A673 (cell line): Measurements from ENCODE around the gene KPNA4.

Experiments
- CTCF ChIP-seq: fragments of 300-800, 200-600 bp; sonication (generic); conservative IDR thresholded peaks from 2 replicates; pipeline ENCODE4 v1.5.1; 2017; ENCODE audit warnings: low read depth, mild to moderate bottlenecking, antibody characterized with exemption, low read length, moderate library complexity, mixed read lengths
- EZH2 ChIP-seq: fragments of 200-600 bp; sonication (generic); IDR thresholded peaks from 2 replicates; pipeline ENCODE4 v1.6.1; 2017; ENCODE audit warnings: borderline replicate concordance, low read depth, mild to moderate bottlenecking, mixed read lengths, antibody characterized with exemption, low read length; ENCODE audit not compliant: poor library complexity, severe bottlenecking

DNA sequence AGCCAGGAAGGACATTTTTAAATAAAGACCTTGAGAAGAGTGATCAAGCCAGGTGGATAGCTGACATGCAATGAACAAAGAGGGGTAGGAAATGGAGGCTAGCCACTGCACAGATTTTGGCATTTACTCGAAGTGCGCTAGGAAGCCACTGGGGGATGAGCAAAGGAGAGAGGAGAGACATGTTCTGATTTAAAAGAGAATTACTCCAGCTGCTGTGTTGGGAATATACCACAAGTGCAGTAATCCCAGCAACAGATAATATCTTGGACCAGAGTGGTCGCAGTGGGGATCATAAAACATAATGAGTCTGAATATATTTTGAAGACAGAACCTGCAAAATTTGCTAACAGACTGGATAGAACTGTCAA, 19.9 kb downstream of the KPNA4 start:
- TF ChIP-seq CTCF (no peak), EZH2 (no peak)
